Measurements from ENCODE around the gene SELPLG. TPM values are rescaled to one million over a fixed set of nuclear protein-coding genes. Genes with fewer than 3 reads are reported as not detected.

Gene SELPLG, protein sequence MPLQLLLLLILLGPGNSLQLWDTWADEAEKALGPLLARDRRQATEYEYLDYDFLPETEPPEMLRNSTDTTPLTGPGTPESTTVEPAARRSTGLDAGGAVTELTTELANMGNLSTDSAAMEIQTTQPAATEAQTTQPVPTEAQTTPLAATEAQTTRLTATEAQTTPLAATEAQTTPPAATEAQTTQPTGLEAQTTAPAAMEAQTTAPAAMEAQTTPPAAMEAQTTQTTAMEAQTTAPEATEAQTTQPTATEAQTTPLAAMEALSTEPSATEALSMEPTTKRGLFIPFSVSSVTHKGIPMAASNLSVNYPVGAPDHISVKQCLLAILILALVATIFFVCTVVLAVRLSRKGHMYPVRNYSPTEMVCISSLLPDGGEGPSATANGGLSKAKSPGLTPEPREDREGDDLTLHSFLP
- 10 to 100 TPM; 37.0 to 37.7 TPM for total RNA-seq
- 760 TPM for polyA plus RNA-seq

DNA sequence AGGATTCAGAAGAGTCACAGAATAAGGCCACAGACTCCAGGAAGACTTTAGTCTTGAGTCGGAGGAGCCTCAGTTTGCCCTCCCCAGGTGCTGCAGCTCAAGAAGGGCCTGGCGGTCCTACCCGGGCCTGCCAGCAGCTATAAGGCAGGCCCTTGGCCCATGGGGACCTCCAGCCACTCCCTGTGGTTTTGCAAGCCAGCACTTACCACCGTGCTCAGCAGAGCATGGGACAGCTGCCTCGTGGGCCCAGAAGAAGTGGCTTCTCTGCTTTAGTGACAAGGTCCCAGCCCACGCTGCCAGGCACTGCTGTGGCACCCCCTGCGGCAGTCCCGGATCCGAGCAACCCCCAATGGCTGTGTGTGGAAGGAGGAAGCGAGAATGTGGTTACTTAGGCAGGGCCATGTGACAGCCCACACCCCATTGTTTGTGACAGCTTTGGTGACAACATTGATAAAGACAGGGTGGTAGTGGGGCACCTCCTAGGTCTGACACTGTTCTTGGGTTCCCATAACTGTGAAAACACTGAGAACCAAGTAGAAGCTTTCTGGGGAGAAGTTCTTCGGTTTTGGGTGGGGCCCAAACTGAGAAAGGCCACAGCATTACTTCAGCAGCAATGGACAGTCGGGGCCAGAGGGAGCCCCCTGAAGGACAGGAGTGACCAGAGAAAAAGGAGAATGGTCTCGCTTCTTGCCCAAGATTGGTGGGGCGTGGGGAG lies at the start of gene SELPLG:
Gene SELPLG, minus strand, starts transcription at position 361 of the 715 bp plus-strand sequence. CDS start 9,587 bp downstream, outside the sequence.
- peaks cover 56 to 75% (median 69%) of the 10 kb centered on the region in 3 donors for H3K4me1 Mint-ChIP-seq
- CTCF ChIA-PET = interaction anchor here (0.8 to 16.8 kb wide), 11 partner anchors 12 to 170 kb away, joined by 3 to 330 read pairs (median 9); partner anchors contain the start of gene ISCU
- POLR2A ChIA-PET = interaction anchor here (0.6 to 9.8 kb wide), 8 partner anchors 11 to 420 kb away, joined by 3 to 79 read pairs (median 4); partner anchors contain the start of genes ISCU and SART3

DNA sequence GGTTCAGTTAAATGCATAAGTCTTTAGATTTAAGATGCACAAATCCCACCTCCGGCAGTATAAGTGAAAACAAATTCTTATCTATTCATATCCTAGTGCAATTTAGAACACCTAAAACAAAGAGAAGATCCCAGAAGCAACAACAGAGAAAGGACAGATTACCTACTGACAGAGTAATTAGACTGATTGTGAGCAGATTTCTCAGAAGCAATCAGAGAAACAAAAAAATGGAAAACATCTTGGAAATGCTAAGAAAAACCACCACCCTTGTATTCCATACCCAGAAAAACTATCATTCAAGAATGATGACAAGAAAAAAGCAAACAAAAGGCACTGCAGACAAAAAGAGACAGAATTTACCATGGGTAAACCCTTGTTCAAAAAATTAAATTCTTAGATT lies 47.6 kb upstream of the SELPLG start:
- H3K9me3 Mint-ChIP-seq = peaks cover 0 to 1% (median 0%) of the 10 kb centered on the region in 5 donors
- Histone ChIP-seq H3K4me3 (ENCODE audit: low read length) (no peak overlapping the region), H3K27ac (ENCODE audit: low read depth, low read length) (no peak overlapping the region), H3K36me3 (ENCODE audit: insufficient read depth, low read length) (no peaks in the 10 kb centered on the region), H3K9me3 (ENCODE audit: low read length) (no peaks in the 10 kb centered on the region), H3K27me3 (ENCODE audit: insufficient read depth, low read length, poor library complexity, severe bottlenecking) (no peaks in the 10 kb centered on the region), H3K4me1 (ENCODE audit: insufficient read depth, low read length) (no peaks in the 10 kb centered on the region)
- peaks cover 3 to 10% (median 4%) of the 10 kb centered on the region in 3 donors for H3K36me3 Mint-ChIP-seq
- H3K27ac Mint-ChIP-seq = peak overlapping the region in 1 of 8 donors; percentile 8
- peaks cover 0 to 10% (median 7%) of the 10 kb centered on the region in 3 donors for H3K4me1 Mint-ChIP-seq
- POLR2A ChIA-PET = no interaction called here
- DNase-seq = no peak
- H3K4me3 Mint-ChIP-seq = no peak overlapping the region
- CTCF ChIA-PET = interaction anchor here (1.2 to 1.7 kb wide), 2 partner anchors 40 to 63 kb away, joined by 3 to 7 read pairs; no protein-coding TSS in a partner anchor
- no peaks in the 10 kb centered on the region for H3K27me3 Mint-ChIP-seq

More for the DNA sequence above, at the start of gene SELPLG:
- H3K4me3 ChIP-seq (ENCODE audit: low read length) = peak within 1 kb of the TSS; percentile 87
- H3K36me3 ChIP-seq (ENCODE audit: insufficient read depth, low read length) = no peaks in the 10 kb centered on the region
- Mint-ChIP-seq H3K4me3 (peak within 1 kb of the TSS; percentile 91 to 100 (median 98)), H3K9me3 (no peaks in the 10 kb centered on the region), H3K36me3 (peaks cover 9 to 36% (median 9%) of the 10 kb centered on the region in 3 donors), H3K27me3 (peaks cover 0 to 4% of the 10 kb centered on the region in 2 donors), H3K27ac (peak within 1 kb of the TSS; percentile 92 to 100 (median 99))
- H3K27ac ChIP-seq (ENCODE audit: low read depth, low read length) = peak within 1 kb of the TSS; percentile 92
- H3K4me1 ChIP-seq (ENCODE audit: insufficient read depth, low read length) = peaks cover 66% of the 10 kb centered on the region
- DNase-seq = peak; percentile 80 to 95 (median 95)
- no peaks in the 10 kb centered on the region for H3K27me3 ChIP-seq (ENCODE audit: insufficient read depth, low read length, poor library complexity, severe bottlenecking)
- no peaks in the 10 kb centered on the region for H3K9me3 ChIP-seq (ENCODE audit: low read length)

GRCh38 chr12:108679106-108679681 lies 45.5 kb upstream of the SELPLG start:
- Histone ChIP-seq H3K4me1 (ENCODE audit: insufficient read depth, low read length) (no peaks in the 10 kb centered on the region), H3K4me3 (ENCODE audit: low read length) (no peak overlapping the region), H3K9me3 (ENCODE audit: low read length) (no peaks in the 10 kb centered on the region), H3K27me3 (ENCODE audit: insufficient read depth, low read length, poor library complexity, severe bottlenecking) (no peaks in the 10 kb centered on the region), H3K36me3 (ENCODE audit: insufficient read depth, low read length) (no peaks in the 10 kb centered on the region), H3K27ac (ENCODE audit: low read depth, low read length) (no peak overlapping the region)
- ChIA-PET POLR2A (no interaction called here), CTCF (interaction anchor here (1.0 kb wide), 1 partner anchor 62 kb away, joined by 3 read pairs; no protein-coding TSS in a partner anchor)
- no peak for DNase-seq
- Mint-ChIP-seq H3K4me1 (no peaks in the 10 kb centered on the region), H3K36me3 (peaks cover 4 to 21% (median 11%) of the 10 kb centered on the region in 3 donors), H3K4me3 (no peak overlapping the region), H3K9me3 (peaks cover 0 to 1% (median 0%) of the 10 kb centered on the region in 5 donors), H3K27ac (no peak overlapping the region), H3K27me3 (peaks cover 0 to 2% of the 10 kb centered on the region in 2 donors)

- Histone ChIP-seq H3K27ac (ENCODE audit: low read depth, low read length) (no peak overlapping the region), H3K27me3 (ENCODE audit: insufficient read depth, low read length, poor library complexity, severe bottlenecking) (no peaks in the 10 kb centered on the region), H3K4me3 (ENCODE audit: low read length) (no peak overlapping the region), H3K36me3 (ENCODE audit: insufficient read depth, low read length) (no peaks in the 10 kb centered on the region), H3K4me1 (ENCODE audit: insufficient read depth, low read length) (no peaks in the 10 kb centered on the region), H3K9me3 (ENCODE audit: low read length) (no peaks in the 10 kb centered on the region)
- Mint-ChIP-seq H3K4me1 (no peaks in the 10 kb centered on the region), H3K27me3 (peaks cover 0 to 2% of the 10 kb centered on the region in 2 donors), H3K36me3 (peaks cover 4 to 21% (median 11%) of the 10 kb centered on the region in 3 donors), H3K4me3 (no peak overlapping the region), H3K27ac (no peak overlapping the region), H3K9me3 (peaks cover 0 to 1% (median 0%) of the 10 kb centered on the region in 5 donors)
- POLR2A ChIA-PET = no interaction called here
- DNase-seq = no peak
- CTCF ChIA-PET = no interaction called here
Measured at GRCh38 chr12:108678104-108678730, 44.5 kb upstream of the SELPLG start.

- no peak overlapping the region for H3K4me3 Mint-ChIP-seq
- POLR2A ChIA-PET = no interaction called here
- CTCF ChIA-PET = interaction anchor here (1.4 kb wide), 1 partner anchor 13 kb away, joined by 4 read pairs; no protein-coding TSS in a partner anchor
- H3K36me3 Mint-ChIP-seq = peaks cover 4 to 21% (median 11%) of the 10 kb centered on the region in 3 donors
- no peaks in the 10 kb centered on the region for H3K4me1 Mint-ChIP-seq
- no peaks in the 10 kb centered on the region for H3K27me3 ChIP-seq (ENCODE audit: insufficient read depth, low read length, poor library complexity, severe bottlenecking)
- H3K9me3 ChIP-seq (ENCODE audit: low read length) = no peaks in the 10 kb centered on the region
- peaks cover 0 to 1% (median 0%) of the 10 kb centered on the region in 5 donors for H3K9me3 Mint-ChIP-seq
- H3K27ac Mint-ChIP-seq = no peak overlapping the region
- no peak overlapping the region for H3K4me3 ChIP-seq (ENCODE audit: low read length)
- H3K36me3 ChIP-seq (ENCODE audit: insufficient read depth, low read length) = no peaks in the 10 kb centered on the region
- peaks cover 0 to 2% of the 10 kb centered on the region in 2 donors for H3K27me3 Mint-ChIP-seq
- no peaks in the 10 kb centered on the region for H3K4me1 ChIP-seq (ENCODE audit: insufficient read depth, low read length)
- DNase-seq = no peak
- H3K27ac ChIP-seq (ENCODE audit: low read depth, low read length) = no peak overlapping the region
Measured at GRCh38 chr12:108677381-108677780, 43.7 kb upstream of the SELPLG start.

- Mint-ChIP-seq H3K36me3 (peaks cover 4 to 21% (median 11%) of the 10 kb centered on the region in 3 donors), H3K27me3 (peaks cover 0 to 2% of the 10 kb centered on the region in 2 donors), H3K27ac (no peak overlapping the region), H3K9me3 (peaks cover 0 to 1% (median 0%) of the 10 kb centered on the region in 5 donors), H3K4me1 (no peaks in the 10 kb centered on the region), H3K4me3 (no peak overlapping the region)
- DNase-seq = no peak
- H3K27me3 ChIP-seq (ENCODE audit: insufficient read depth, low read length, poor library complexity, severe bottlenecking) = no peaks in the 10 kb centered on the region
- no peaks in the 10 kb centered on the region for H3K9me3 ChIP-seq (ENCODE audit: low read length)
- H3K4me1 ChIP-seq (ENCODE audit: insufficient read depth, low read length) = no peaks in the 10 kb centered on the region
- no peak overlapping the region for H3K4me3 ChIP-seq (ENCODE audit: low read length)
- H3K36me3 ChIP-seq (ENCODE audit: insufficient read depth, low read length) = no peaks in the 10 kb centered on the region
- no peak overlapping the region for H3K27ac ChIP-seq (ENCODE audit: low read depth, low read length)
- ChIA-PET POLR2A (no interaction called here), CTCF (interaction anchor here (1.4 kb wide), 1 partner anchor 12 kb away, joined by 4 read pairs; no protein-coding TSS in a partner anchor)
Measured at GRCh38 chr12:108676707-108677106, 43.0 kb upstream of the SELPLG start.

GRCh38 chr12:108675792-108676191 lies 42.1 kb upstream of the SELPLG start:
- Histone ChIP-seq H3K36me3 (ENCODE audit: insufficient read depth, low read length) (no peaks in the 10 kb centered on the region), H3K27ac (ENCODE audit: low read depth, low read length) (no peak overlapping the region), H3K27me3 (ENCODE audit: insufficient read depth, low read length, poor library complexity, severe bottlenecking) (no peaks in the 10 kb centered on the region), H3K4me1 (ENCODE audit: insufficient read depth, low read length) (no peaks in the 10 kb centered on the region), H3K4me3 (ENCODE audit: low read length) (no peak overlapping the region), H3K9me3 (ENCODE audit: low read length) (no peaks in the 10 kb centered on the region)
- peaks cover 0 to 2% of the 10 kb centered on the region in 2 donors for H3K27me3 Mint-ChIP-seq
- no peaks in the 10 kb centered on the region for H3K4me1 Mint-ChIP-seq
- H3K4me3 Mint-ChIP-seq = no peak overlapping the region
- CTCF ChIA-PET = no interaction called here
- peaks cover 0 to 1% (median 0%) of the 10 kb centered on the region in 5 donors for H3K9me3 Mint-ChIP-seq
- H3K36me3 Mint-ChIP-seq = peaks cover 6 to 21% (median 11%) of the 10 kb centered on the region in 3 donors
- DNase-seq = no peak
- POLR2A ChIA-PET = no interaction called here
- no peak overlapping the region for H3K27ac Mint-ChIP-seq

Data from CD8-positive, alpha-beta memory T cell (primary cell).